ENCODE measurements around the gene MED25.

Gene MED25

DNA sequence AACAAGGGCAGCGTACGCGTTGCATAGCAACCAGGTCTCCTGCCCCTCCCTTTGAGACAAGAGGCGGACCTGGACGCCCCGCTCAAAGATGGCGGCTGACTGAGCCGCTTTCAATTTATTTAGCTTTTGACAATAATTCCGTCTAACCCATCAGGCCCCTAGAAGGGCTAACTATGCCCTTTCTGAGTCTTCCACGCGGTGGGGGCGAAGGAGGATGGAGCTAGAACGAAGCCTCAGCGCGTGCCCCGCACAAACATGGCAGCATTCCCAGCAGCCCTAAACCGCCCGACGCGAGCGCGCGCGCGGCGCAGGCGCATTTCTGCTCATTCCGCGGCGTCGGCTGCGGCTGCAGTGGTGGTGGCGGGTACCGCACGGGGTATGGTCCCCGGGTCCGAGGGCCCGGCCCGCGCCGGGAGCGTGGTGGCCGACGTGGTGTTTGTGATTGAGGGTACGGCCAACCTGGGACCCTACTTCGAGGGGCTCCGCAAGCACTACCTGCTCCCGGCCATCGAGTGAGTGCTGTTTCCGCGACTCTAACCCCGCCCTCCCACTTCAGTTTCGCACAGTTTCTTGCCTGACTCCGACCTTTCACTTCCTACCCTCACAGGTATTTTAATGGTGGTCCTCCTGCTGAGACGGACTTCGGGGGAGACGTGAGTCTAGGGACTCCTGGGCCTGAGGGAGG is at the start of gene MED25:
Gene MED25, plus strand, starts transcription at position 326 of the 685 bp plus-strand sequence. Its CDS starts 53 bp downstream, at position 379.
- peak; percentile 79 to 92 for DNase-seq

DNA sequence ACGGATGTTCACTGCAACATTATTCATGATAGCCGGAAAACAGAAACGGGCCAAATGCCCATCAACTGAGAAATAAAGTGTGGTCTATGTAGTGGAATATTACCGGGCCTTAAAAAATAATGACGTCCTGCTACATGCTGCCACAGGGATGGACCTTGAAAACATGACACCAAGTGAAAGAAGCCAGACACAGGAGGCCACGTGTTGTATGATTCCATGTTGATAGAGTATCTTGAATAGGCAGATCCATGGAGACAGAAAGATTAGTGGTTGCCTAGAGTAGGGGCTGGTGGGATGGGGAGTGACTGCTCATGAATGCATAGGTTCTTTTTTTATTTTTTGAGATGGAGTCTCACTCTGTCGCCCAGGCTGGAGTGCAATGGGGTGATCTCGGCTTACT is 47.6 kb upstream of the MED25 start:
- DNase-seq, result no peak

DNA sequence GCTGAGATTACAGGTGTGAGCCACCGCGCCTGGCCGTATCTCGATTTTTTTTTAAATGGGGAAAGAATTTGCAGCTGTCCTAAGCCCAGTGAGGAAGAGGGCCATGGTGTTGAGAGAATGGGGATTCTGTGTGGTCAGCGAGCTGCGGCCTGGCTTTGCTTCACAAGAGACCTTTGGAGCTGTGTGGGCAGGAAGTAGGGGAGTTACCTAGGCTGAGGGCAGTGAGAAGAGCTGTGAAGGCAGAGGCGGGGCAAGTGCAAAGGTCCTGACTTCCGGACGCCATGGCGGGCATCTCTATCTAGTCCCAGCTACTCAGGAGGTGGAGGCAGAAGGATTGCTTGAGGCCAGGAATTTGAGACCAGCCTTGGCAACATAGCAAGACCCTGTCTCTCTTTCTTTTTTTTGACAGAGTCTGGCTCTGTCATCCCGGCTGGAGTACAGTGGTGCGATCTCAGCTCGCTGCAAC is 46.4 kb upstream of the MED25 start:
- DNase-seq, result no peak

DNA sequence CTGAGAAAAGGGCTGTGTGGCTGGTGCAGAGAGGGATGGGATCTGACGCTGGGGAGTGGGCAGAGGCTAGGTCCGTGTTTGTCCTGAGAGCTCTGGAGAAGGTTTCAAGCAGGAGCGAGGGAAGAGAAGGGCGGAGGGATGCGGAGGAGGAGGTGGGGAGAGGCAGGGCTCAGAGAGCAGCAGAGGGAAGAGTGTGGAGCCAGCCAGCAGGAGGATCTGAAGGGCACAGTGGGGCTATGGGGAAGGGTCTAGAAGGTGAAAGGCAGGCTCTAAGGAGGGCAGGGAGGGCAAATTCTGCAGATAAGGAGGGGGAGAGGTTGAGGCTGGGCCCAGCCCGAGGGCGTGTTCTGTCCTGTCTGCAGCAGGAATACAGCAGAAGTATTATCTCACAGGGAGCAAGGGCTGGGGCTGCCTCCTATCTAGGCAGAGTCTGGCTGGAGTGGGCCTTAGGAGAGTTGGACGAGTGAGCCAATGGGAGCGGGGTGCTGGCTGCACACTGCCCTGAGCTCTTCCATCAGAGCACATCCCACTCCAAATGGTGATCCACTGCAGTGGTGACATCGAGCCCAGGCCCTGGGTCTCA is 45.1 kb upstream of the MED25 start:
- no peak for DNase-seq

DNA sequence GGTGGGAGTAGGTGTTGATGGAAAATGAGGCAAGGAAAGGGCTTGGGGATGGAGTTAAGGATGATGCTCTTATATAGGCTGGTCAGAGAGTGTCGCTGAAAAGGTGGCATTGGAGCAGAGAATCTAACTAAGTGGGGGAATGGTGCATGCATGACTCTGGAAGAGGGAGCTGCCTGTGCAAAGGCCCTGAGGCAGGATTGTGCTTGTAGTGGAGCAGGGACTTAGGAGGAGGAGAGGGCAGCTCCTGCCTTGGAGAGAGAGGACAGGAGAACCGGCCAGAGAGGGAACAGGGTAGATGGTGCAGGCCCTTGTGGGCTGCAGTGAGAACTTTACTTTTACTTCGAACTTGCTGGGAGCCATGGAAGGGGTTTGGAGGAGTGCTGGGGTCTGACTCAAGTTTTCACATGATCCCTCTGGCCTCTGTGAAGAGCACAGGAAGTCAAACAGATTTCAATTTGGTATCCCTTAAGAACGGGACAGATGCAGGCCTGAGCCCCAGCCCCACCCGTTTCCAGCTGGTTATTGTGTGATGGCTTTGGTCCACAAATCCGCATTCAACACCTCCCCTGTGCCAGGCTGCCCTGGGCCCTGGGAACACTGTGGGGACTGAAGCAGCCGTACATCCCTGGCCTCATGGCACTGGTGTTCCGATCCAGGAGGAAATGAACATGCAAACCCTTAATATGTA is 44.3 kb upstream of the MED25 start:
- no peak for DNase-seq

DNA sequence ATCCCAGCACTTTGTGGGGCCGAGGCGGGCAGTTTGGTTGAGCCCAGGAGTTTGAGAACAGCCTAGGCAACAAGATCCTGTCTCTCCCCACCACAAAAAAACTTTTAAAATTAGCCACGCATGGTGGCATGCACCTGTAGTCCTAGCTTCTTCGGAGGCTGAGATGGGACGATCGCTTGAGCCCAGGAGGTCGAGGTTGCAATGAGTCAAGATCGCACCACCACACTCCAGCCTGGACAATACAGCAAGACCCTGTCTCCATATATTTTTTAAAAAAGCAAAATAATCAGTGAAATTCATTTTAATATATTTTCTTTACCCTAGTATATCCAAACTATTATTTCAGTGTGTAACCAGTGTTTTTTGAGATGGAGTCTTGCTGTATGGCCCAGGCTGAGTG is 43.1 kb upstream of the MED25 start:
- DNase-seq, result no peak

DNA sequence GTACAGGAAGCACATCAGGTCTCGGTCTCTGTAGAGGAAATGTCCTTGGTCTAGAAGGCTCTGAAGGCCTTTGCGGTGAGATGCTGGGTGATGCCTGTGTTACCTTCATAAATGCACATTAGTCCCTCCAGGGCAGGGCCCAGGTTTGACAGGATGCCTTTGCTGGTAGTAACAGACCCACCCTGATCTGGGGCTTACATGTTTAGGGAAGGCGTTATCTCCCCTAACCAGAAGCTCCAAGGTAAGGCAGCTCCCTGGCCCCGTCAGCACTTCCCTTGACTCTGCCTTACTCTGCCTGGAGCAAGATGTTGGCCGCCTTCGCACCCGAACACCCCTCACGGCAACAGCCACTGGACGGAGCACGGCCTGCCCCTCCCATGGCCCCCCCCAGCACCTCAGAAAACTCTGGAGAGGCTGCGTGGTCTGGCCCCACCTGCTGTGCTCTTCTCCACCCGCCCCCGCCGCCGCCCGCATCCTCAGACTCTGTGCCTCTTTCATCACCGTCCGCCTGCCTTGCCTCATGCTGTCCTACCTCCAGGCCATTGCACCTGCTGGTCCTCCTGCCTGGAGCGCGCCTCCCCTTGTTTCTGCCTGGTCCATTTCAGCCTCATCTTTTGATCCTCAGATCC is 42.2 kb upstream of the MED25 start:
- no peak for DNase-seq

DNA sequence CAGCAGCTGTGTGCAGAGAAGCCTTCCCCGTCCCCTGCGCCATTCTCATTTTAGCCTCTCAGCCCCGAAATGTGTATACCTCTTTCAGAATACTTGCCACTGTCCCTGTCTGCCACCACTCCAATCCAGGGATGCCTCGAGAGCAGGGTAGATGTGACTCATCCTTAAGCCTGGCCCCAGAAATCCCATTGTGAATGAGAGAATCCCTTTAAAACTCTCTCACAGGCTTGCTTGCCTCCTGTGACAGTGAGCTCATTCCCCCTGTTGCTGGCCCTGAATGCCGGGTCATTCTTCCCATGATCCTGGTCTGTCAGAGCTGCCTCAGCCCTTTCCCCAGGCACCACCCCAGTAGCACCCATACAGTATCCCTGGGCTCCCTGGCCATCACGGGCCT is 41.7 kb upstream of the MED25 start:
- no peak for DNase-seq

DNA sequence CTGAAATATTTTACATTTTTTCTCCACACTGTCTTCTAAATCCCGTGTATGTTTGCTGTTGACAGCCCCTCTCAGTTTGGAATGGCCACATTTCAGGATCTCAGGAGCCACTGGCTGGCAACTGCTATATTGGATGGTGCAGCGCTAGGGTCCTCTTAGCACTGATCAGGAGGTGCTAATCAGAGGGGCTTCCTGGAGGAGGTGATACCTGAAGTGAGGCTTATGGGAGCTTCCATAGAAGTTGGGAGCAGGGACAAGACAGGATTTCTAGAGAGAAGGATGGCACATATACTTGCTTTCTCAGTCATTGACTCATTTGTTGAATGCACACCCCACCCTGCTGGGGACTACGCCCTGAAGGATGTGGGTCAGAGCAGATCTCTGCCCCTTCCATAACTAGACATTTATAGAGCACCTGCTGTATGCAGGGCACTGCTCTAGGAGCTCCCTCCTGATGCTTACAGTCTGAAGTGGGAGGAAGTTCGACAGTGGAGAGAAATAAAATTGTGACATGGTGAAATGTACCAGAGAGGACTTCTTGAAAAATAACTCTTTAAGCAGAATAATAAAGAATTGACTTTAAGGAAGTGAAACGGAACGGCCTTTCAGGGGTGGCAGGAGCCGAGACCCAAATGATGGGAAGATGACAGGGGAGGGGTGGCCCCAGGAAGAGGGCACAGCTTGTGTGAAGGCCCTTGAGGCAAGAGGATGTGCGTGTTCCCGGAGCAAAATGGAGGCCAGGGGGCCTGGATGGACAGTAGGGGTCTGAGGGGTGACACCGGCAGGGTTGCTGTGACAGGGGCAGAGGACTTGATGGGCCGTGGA is 38.1 kb upstream of the MED25 start:
- no peak for DNase-seq

DNA sequence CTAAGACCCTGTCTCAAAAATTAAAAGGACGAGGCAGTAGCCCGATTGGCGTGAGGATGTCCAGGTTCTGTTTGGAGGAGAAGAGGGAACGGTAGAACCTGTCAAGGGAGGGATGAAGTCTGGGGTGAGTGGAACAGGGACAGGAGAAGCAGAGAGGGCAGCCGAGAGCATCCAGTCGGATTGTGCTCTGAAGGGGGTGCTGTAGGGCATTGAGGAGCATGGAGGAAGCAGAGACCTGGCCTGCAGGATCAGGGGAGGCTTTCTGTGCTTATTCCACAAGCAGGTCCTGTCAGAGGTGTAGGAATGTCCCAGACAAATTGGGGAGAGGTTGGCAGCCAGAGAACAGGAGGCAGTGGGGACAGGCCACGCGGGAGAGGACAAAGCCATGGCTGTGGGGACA is 37.2 kb upstream of the MED25 start:
- no peak for DNase-seq

DNA sequence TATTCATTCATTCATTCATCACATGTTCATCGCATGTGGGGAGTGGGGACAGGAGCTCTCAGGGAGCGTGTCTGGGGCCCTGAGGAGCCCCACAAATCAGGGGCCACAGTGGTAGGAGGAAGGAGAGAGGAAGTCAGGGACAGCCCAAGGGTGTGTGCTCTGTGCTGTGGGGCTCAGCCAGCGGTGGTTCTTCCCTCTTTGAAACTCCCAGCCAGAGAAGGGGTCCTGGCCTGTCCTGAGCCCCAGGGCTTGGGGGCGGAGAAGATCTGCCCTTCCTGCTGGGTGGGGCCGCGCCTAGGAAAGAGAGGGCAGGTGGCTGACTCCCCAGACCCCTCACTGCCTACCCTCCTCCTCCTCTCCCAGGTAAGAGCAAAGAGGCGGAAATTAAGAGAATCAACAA is 36.7 kb upstream of the MED25 start:
- no peak for DNase-seq

DNA sequence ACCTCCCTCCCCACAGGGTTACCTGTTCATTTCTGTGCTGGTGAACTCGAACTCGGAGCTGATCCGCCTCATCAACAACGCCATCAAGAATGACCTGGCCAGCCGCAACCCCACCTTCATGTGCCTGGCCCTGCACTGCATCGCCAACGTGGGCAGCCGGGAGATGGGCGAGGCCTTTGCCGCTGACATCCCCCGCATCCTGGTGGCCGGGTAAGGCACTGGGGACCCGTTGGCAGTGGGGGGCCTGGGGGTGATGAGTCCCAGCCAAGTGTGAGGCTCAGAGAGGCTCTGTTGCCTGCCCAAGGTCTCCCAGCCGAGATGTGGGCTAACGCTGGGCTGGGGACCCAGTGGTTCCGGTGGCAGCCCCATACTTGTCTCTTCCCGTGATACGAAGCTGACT is 35.6 kb upstream of the MED25 start:
- no peak for DNase-seq

DNA sequence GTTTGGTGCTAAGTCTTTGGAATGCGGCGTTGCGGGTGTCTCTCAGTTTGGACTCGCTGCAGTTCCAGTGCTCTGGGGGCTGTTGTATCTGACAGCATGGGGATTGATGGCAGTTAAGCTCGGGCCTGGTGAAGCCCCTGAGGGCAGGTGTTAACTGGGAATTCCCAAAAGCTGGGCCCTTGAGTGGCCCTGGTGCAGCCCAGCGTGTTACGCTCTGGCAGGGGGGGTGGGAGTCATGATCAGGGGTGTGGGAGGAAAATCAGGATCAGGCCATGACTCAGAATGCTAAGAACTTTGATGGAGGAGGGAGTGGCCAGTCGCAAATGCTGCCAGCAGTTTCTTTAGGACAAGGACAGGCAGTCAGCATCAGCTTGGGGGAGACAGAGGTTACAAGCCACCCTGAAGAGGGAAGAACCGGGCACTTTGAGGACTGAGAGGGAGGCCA is 31.7 kb upstream of the MED25 start:
- no peak for DNase-seq

DNA sequence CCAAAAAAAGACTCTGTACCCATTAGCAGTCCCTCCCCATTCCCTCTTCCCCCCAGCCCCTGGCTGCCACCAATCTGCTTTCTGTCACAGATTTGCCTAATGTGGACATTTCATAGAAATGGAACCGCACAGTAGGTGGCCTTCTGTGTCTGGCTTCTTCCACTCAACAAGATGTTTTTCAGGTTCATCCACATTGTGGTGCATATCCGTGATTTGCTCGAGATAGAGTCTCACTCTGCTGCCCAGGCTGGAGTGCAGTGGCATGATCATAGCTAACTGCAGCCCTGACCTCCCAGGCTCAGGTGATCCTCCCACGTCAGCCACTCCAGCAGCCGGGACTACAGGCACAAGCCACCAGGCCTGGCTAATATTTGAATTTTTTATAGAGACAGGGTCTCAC is 30.3 kb upstream of the MED25 start:
- DNase-seq, result no peak

DNA sequence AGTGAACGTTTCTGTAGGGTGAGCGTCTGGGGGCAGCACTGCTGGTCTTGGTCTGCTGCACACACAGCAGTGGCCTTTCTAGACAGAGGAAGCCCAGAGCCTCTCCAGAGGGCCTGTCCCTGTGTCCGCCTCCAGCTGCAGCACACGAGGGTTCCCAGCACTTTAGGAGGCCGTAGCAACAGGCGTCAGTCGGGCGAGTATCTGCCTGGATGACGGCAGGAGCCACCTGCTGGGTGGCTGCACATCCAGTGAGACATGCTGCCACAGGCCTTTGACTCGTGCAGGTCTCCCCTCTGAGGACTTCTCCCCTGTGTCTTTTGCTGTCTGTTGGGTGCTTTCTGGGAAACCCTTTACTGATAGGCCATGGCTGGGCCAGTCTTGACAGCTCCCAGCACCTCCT is 29.2 kb upstream of the MED25 start:
- no peak for DNase-seq

DNA sequence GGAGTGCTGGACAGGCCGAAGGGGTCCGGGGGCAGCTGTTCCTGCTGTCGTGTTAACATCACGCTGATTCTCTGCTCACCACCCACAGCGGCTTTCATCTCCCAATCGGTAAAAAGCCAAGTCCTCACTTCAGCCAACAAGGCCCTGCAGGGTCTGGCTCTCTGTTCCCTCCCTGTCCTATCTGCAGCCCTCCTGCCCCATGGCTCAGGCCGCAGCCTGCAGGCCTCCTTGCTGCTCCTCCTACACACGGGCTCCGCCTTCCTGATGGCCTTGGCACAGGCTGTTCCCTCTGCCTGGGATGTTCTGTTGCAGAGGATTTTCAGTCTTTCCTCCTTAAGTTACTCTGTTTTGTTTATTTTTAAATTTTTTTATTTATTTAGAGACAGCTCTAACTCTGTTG is 27.2 kb upstream of the MED25 start:
- DNase-seq, result no peak

DNA sequence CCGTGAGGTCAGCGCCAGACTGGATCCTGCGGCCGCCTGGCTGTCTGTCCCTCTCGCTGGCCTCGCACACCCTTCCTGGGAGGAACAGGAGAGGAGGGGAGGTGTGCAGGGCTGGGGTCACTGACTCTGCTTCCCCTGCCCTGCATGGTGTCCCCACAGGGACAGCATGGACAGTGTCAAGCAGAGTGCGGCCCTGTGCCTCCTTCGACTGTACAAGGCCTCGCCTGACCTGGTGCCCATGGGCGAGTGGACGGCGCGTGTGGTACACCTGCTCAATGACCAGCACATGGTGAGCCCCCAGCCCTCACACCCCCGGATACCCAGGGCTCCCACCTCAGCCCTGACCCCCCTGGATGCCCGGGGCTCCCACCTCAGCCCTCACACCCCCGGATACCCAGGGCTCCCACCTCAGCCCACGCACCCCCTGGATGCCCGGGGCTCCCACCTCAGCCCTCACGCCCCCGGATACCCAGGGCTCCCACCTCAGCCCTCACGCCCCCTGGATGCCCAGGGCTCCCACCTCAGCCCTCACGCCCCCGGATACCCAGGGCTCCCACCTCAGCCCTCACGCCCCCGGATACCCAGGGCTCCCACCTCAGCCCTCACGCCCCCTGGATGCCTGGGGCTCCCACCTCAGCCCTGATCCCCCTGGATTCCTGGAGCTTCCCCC is 26.2 kb upstream of the MED25 start:
- no peak for DNase-seq

DNA sequence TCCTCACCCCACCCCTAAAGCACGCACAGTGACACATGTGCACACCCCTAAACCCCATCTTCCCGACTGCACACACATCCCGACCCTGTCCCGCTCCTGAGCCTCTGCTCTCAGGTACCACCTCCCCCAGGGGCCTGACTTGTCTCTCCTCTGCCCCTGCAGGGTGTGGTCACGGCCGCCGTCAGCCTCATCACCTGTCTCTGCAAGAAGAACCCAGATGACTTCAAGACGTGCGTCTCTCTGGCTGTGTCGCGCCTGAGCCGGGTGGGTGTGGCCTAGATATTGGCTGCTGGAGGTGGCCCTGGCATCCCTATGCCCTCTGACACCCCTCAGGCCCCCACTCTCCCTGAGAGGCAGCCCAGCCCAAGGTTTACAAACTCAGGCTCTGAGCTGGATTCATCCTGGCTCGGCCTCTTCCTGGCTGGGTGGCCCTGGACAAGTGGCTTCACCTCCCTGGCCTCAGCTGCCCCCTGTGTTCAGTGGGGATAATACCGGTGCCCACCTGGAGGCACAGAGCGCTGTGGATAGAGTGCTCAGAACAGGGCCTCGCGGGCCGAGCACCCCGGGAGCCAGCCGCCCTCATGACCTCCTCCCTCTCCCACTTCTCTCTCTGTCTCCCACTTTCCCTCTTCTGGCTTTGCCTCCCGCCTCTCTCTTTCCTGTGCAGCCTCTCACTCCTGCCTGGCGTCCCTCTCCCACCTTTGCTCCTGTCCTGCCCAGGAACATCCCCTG is 25.1 kb upstream of the MED25 start:
- no peak for DNase-seq

DNA sequence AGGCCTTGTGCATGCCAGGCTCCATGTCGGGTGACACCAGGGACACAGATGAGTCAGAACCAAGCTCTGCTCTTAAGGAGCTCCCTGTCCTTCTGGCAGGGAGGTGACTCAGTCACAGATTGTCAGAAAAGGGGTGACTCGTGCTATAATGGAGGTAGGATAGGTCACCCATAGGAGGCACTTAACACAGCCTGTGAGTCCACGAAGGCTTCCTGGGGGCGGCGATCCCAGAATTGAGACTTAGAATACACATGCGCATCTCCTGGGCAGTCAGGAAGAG is 24.6 kb upstream of the MED25 start:
- no peak for DNase-seq

DNA sequence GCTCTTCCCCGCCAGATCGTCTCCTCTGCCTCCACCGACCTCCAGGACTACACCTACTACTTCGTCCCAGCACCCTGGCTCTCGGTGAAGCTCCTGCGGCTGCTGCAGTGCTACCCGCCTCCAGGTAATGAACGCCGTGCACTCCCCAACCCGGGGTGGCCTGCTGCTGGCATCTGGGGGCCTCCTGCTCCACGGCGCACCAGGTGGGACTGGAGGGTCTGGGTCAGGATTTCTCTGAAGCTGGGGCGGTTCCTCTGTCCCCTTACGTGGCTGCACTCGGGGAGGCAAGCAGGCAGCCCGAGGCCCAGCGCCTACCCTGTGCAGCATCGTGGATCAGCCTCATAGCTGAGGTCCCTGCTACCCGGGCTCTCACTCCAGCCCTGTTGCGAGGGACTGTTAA is 22.5 kb upstream of the MED25 start:
- DNase-seq, result no peak

DNA sequence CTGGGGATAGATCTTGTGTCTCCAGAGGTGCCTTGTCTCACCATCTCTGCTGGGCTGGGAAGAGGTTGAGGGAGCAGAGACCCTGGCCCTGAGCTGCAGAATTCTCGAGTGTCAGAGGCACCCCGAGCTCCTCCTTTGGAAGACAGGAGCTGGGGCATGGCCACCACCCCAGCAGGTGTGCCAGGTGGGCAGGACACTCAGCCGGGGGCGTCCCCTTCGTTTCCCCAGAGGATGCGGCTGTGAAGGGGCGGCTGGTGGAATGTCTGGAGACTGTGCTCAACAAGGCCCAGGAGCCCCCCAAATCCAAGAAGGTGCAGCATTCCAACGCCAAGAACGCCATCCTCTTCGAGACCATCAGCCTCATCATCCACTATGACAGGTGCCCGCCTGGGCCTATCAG is 19.5 kb upstream of the MED25 start:
- no peak for DNase-seq

DNA sequence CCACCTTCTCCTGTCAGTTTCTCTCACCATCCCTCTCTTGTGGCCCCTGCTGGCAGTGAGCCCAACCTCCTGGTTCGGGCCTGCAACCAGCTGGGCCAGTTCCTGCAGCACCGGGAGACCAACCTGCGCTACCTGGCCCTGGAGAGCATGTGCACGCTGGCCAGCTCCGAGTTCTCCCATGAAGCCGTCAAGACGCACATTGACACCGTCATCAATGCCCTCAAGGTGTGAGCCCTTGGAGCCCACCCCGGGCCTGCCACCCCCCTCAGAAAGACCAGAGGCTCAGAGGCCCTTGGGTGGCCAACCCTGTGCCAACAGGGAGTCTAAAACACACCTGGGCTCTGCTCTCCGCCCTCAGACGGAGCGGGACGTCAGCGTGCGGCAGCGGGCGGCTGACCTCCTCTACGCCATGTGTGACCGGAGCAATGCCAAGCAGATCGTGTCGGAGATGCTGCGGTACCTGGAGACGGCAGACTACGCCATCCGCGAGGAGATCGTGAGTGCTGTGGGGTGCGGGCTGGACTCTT is 18.8 kb upstream of the MED25 start:
- no peak for DNase-seq
